Measurements from ENCODE around the gene TRMT6. TPM values are rescaled to one million over a fixed set of nuclear protein-coding genes. Genes with fewer than 3 reads are reported as not detected.

The TRMT6 gene
- polyA plus RNA-seq, 1 experiment = 10.2 TPM

- no peak overlapping the region for H3K4me3 ChIP-seq (ENCODE audit: low read depth, low read length)
- TF ChIP-seq, protein P1, sequence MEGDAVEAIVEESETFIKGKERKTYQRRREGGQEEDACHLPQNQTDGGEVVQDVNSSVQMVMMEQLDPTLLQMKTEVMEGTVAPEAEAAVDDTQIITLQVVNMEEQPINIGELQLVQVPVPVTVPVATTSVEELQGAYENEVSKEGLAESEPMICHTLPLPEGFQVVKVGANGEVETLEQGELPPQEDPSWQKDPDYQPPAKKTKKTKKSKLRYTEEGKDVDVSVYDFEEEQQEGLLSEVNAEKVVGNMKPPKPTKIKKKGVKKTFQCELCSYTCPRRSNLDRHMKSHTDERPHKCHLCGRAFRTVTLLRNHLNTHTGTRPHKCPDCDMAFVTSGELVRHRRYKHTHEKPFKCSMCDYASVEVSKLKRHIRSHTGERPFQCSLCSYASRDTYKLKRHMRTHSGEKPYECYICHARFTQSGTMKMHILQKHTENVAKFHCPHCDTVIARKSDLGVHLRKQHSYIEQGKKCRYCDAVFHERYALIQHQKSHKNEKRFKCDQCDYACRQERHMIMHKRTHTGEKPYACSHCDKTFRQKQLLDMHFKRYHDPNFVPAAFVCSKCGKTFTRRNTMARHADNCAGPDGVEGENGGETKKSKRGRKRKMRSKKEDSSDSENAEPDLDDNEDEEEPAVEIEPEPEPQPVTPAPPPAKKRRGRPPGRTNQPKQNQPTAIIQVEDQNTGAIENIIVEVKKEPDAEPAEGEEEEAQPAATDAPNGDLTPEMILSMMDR (IDR thresholded peaks at IDR 0.05; ENCODE audit: low read depth, low read length) = no peak
- H3K27me3 ChIP-seq (ENCODE audit: control insufficient read depth, insufficient read depth, low read length) = no peaks in the 10 kb centered on the region
- ChIA-PET CTCF (no interaction called here), POLR2A (no interaction called here)
- no peak overlapping the region for H3K27ac ChIP-seq (ENCODE audit: low read depth, low read length)
- DNase-seq (ENCODE audit: low read depth, low spot score) = no peak
- no peaks in the 10 kb centered on the region for H3K9me3 ChIP-seq (ENCODE audit: control insufficient read depth, insufficient read depth, low read length)
These were observed 40.6 kb upstream of the TRMT6 start for GRCh38 chr20:5990946-5991345.

DNA sequence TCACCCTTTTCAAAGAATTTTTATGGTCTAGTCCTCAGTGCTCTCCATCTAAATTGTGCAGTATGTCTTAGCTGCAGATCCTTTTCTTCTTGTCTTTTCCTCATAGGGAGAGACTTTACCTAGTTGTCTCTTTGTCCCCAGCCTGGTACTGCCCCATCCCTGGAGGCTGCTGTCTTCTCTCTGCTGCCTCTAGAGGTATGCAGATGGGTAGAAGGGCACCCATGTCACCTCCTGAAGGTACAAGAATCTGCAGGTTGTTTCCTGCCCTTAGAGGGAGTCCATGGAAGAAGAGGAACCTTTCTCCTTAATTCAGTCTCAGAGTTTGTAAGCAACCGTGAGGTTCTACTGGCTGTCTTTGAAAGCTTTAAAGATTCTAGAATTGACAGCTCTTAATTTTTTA, 39.2 kb upstream of the TRMT6 start:
- ChIA-PET POLR2A (no interaction called here), CTCF (no interaction called here)
- no peak for DNase-seq (ENCODE audit: low read depth, low spot score)
- H3K9me3 ChIP-seq (ENCODE audit: control insufficient read depth, insufficient read depth, low read length) = no peaks in the 10 kb centered on the region
- H3K27me3 ChIP-seq (ENCODE audit: control insufficient read depth, insufficient read depth, low read length) = no peaks in the 10 kb centered on the region
- no peak overlapping the region for H3K27ac ChIP-seq (ENCODE audit: low read depth, low read length)
- no peak overlapping the region for H3K4me3 ChIP-seq (ENCODE audit: low read depth, low read length)
- TF ChIP-seq, protein P1 (IDR thresholded peaks at IDR 0.05; ENCODE audit: low read depth, low read length) = no peak

GRCh38 chr20:5987383-5987782, 37.0 kb upstream of the TRMT6 start:
- Histone ChIP-seq H3K4me3 (ENCODE audit: low read depth, low read length) (no peak overlapping the region), H3K9me3 (ENCODE audit: control insufficient read depth, insufficient read depth, low read length) (no peaks in the 10 kb centered on the region), H3K27ac (ENCODE audit: low read depth, low read length) (no peak overlapping the region), H3K27me3 (ENCODE audit: control insufficient read depth, insufficient read depth, low read length) (no peaks in the 10 kb centered on the region)
- TF ChIP-seq, protein P1 (IDR thresholded peaks at IDR 0.05; ENCODE audit: low read depth, low read length) = no peak
- ChIA-PET CTCF (interaction anchor here (1.1 to 1.2 kb wide), 2 partner anchors 17 to 458 kb away, joined by 3 to 7 read pairs; no protein-coding TSS in a partner anchor), POLR2A (no interaction called here)
- DNase-seq (ENCODE audit: low read depth, low spot score) = no peak

GRCh38 chr20:5980720-5981538, 30.6 kb upstream of the TRMT6 start:
- H3K9me3 ChIP-seq (ENCODE audit: control insufficient read depth, insufficient read depth, low read length) = no peaks in the 10 kb centered on the region
- no peak overlapping the region for H3K27ac ChIP-seq (ENCODE audit: low read depth, low read length)
- POLR2A ChIA-PET = no interaction called here
- no peak overlapping the region for H3K4me3 ChIP-seq (ENCODE audit: low read depth, low read length)
- TF ChIP-seq, protein P1 (IDR thresholded peaks at IDR 0.05; ENCODE audit: low read depth, low read length) = no peak
- no peaks in the 10 kb centered on the region for H3K27me3 ChIP-seq (ENCODE audit: control insufficient read depth, insufficient read depth, low read length)
- CTCF ChIA-PET = interaction anchor here (0.6 kb wide), 1 partner anchor 192 kb away, joined by 3 read pairs; no protein-coding TSS in a partner anchor
- no peak for DNase-seq (ENCODE audit: low read depth, low spot score)

GRCh38 chr20:5979801-5980200, 29.5 kb upstream of the TRMT6 start:
- TF ChIP-seq, protein P1 (IDR thresholded peaks at IDR 0.05; ENCODE audit: low read depth, low read length) = no peak
- no peak overlapping the region for H3K27ac ChIP-seq (ENCODE audit: low read depth, low read length)
- no peaks in the 10 kb centered on the region for H3K27me3 ChIP-seq (ENCODE audit: control insufficient read depth, insufficient read depth, low read length)
- no peak for DNase-seq (ENCODE audit: low read depth, low spot score)
- CTCF ChIA-PET = no interaction called here
- no peaks in the 10 kb centered on the region for H3K9me3 ChIP-seq (ENCODE audit: control insufficient read depth, insufficient read depth, low read length)
- no peak overlapping the region for H3K4me3 ChIP-seq (ENCODE audit: low read depth, low read length)
- POLR2A ChIA-PET = no interaction called here

Measured in AG04450 (cell line).